H9 (cell line): ENCODE results near the gene UNC119. TPM values are rescaled to one million over a fixed set of nuclear protein-coding genes. Genes with fewer than 3 reads are reported as not detected.

Source experiments
- DNase-seq: peaks from one replicate; pipeline ENCODE4 v3.0.0-alpha.2; 2017
- H2AFZ ChIP-seq: one replicate; pipeline ENCODE4 v1.6.1; 2013; ENCODE audit warnings: mild to moderate bottlenecking, low read length, control low read depth, moderate library complexity
- H2AK5ac ChIP-seq: 2 replicates; pipeline ENCODE4 v1.6.1; 2013; ENCODE audit warnings: low read length, control low read depth, mixed read lengths; ENCODE audit not compliant: insufficient read length
- H2BK120ac ChIP-seq: one replicate; pipeline ENCODE4 v1.6.1; 2013; ENCODE audit warnings: low read depth, mild to moderate bottlenecking, low read length, control low read depth, inconsistent platforms; ENCODE audit not compliant: poor library complexity, severe bottlenecking
- H2BK12ac ChIP-seq: 2 replicates; pipeline ENCODE4 v1.6.1; 2013; ENCODE audit warnings: low read length, control low read depth, mixed read lengths, low read depth; ENCODE audit not compliant: insufficient read length
- H2BK15ac ChIP-seq: 2 replicates; pipeline ENCODE4 v1.6.1; 2013; ENCODE audit warnings: low read depth, low read length, control low read depth
- H2BK20ac ChIP-seq: one replicate; pipeline ENCODE4 v1.6.1; 2013; ENCODE audit warnings: low read depth, mild to moderate bottlenecking, low read length, control low read depth, inconsistent platforms; ENCODE audit not compliant: poor library complexity, severe bottlenecking
- H2BK5ac ChIP-seq: 2 replicates; pipeline ENCODE4 v1.6.1; 2013; ENCODE audit warnings: low read length, control low read depth, mixed read lengths; ENCODE audit not compliant: insufficient read length
- H3K14ac ChIP-seq: 2 replicates; pipeline ENCODE4 v1.6.1; 2013; ENCODE audit warnings: low read length, control low read depth; ENCODE audit not compliant: insufficient read depth
- H3K18ac ChIP-seq: 2 replicates; pipeline ENCODE4 v1.6.1; 2013; ENCODE audit warnings: low read depth, mild to moderate bottlenecking, mixed read lengths, low read length, control low read depth; ENCODE audit not compliant: insufficient read length
- H3K23ac ChIP-seq: 2 replicates; pipeline ENCODE4 v1.6.1; 2013; ENCODE audit warnings: low read length, control low read depth, mixed read lengths, low read depth; ENCODE audit not compliant: insufficient read length
- H3K23me2 ChIP-seq: 2 replicates; pipeline ENCODE4 v1.6.1; 2013; ENCODE audit warnings: low read depth, mild to moderate bottlenecking, mixed read lengths, low read length, control low read depth; ENCODE audit not compliant: insufficient read length, poor library complexity, severe bottlenecking
- H3K27ac ChIP-seq: 2 replicates; pipeline ENCODE4 v1.5.1; 2013; ENCODE audit warnings: low read length, control low read depth, mixed read lengths, low read depth; ENCODE audit not compliant: insufficient read length
- H3K27me3 ChIP-seq: 2 replicates; pipeline ENCODE4 v1.6.1; 2013; ENCODE audit warnings: low read length, control low read depth, inconsistent platforms; ENCODE audit not compliant: insufficient read depth
- H3K4ac ChIP-seq: 2 replicates; pipeline ENCODE4 v1.6.1; 2013; ENCODE audit warnings: low read depth, mild to moderate bottlenecking, control low read depth, inconsistent platforms, low read length, moderate library complexity
- H3K4me1 ChIP-seq: 2 replicates; pipeline ENCODE4 v1.6.1; 2013; ENCODE audit warnings: low read length, control low read depth, inconsistent platforms; ENCODE audit not compliant: insufficient read depth
- H3K4me2 ChIP-seq: 2 replicates; pipeline ENCODE4 v1.6.1; 2013; ENCODE audit warnings: low read length, control low read depth, mixed read lengths; ENCODE audit not compliant: insufficient read length, insufficient read depth
- H3K56ac ChIP-seq: 2 replicates; pipeline ENCODE4 v1.6.1; 2013; ENCODE audit warnings: low read depth, mild to moderate bottlenecking, mixed read lengths, low read length, control low read depth; ENCODE audit not compliant: insufficient read length
- H3K79me1 ChIP-seq: 2 replicates; pipeline ENCODE4 v1.6.1; 2013; ENCODE audit warnings: low read depth, mild to moderate bottlenecking, moderate library complexity, low read length, control low read depth, inconsistent platforms; ENCODE audit not compliant: insufficient read depth, poor library complexity, severe bottlenecking
- H3K79me2 ChIP-seq: 2 replicates; pipeline ENCODE4 v1.6.1; 2013; ENCODE audit warnings: low read length, control low read depth, inconsistent platforms; ENCODE audit not compliant: insufficient read depth
- H3K9ac ChIP-seq: 2 replicates; pipeline ENCODE4 v1.6.1; 2013; ENCODE audit warnings: low read length, control low read depth, mixed read lengths; ENCODE audit not compliant: insufficient read length; ENCODE audit errors: extremely low read depth
- H3K9me3 ChIP-seq: one replicate; pipeline ENCODE4 v1.6.1; 2013; ENCODE audit warnings: low read depth, low read length, inconsistent platforms; ENCODE audit not compliant: control insufficient read depth
- H3T11ph ChIP-seq: one replicate; pipeline ENCODE4 v1.6.1; 2013; ENCODE audit warnings: mild to moderate bottlenecking, low read length, control low read depth, inconsistent platforms
- H4K20me1 ChIP-seq: one replicate; pipeline ENCODE4 v1.6.1; 2013; ENCODE audit not compliant: control insufficient read depth, insufficient read length, insufficient read depth
- H4K5ac ChIP-seq: 2 replicates; pipeline ENCODE4 v1.6.1; 2013; ENCODE audit warnings: low read depth, mild to moderate bottlenecking, mixed read lengths, low read length, control low read depth; ENCODE audit not compliant: insufficient read length
- H4K8ac ChIP-seq: replicated peaks from 2 replicates; pipeline ENCODE4 v1.6.1; 2013; ENCODE audit warnings: low read length, control low read depth, mixed read lengths, low read depth; ENCODE audit not compliant: insufficient read length
- H4K91ac ChIP-seq: 2 replicates; pipeline ENCODE4 v1.6.1; 2013; ENCODE audit warnings: low read depth, mild to moderate bottlenecking, moderate library complexity, mixed read lengths, low read length, control low read depth; ENCODE audit not compliant: insufficient read length
- H3K27ac Mint-ChIP-seq, 3 experiments: 2 replicates in 2 of 3; 3 replicates in 1 of 3; pipeline ENCODE4 v1.8.0; 2020 to 2021; ENCODE audit warnings: mixed read lengths in 3 of 3, mild to moderate bottlenecking in 1 of 3, moderate library complexity in 1 of 3
- H3K27me3 Mint-ChIP-seq: 2 replicates; pipeline ENCODE4 v1.8.0; 2021; ENCODE audit warnings: low read depth, mild to moderate bottlenecking, moderate library complexity, mixed read lengths
- H3K36me3 Mint-ChIP-seq, 3 experiments: 2 replicates in 2 of 3; 3 replicates in 1 of 3; pipeline ENCODE4 v1.8.0; 2020 to 2021; ENCODE audit warnings: low read depth in 3 of 3, mixed read lengths in 3 of 3; ENCODE audit not compliant: insufficient read depth in 1 of 3
- H3K4me1 Mint-ChIP-seq, 2 experiments: 2 replicates each; pipeline ENCODE4 v1.8.0; 2020; ENCODE audit warnings: mixed read lengths in 2 of 2
- H3K4me3 Mint-ChIP-seq, 2 experiments: 2 replicates in 1 of 2; 3 replicates in 1 of 2; pipeline ENCODE4 v1.8.0; 2020 to 2021; ENCODE audit warnings: mild to moderate bottlenecking in 2 of 2, mixed read lengths in 2 of 2, moderate library complexity in 1 of 2
- H3K9me3 Mint-ChIP-seq, 2 experiments: 2 replicates in 1 of 2; 3 replicates in 1 of 2; pipeline ENCODE4 v1.8.0; 2020; ENCODE audit warnings: mild to moderate bottlenecking in 2 of 2, mixed read lengths in 2 of 2, moderate library complexity in 1 of 2
- WGBS: extraction: QIAGEN DNeasy Blood & Tissue Kit; methylation state at CpG from one replicate; pipeline ENCODE4 v1.1.7; 2013; ENCODE audit warnings: missing lambda C conversion rate, low lambda C conversion rate, mixed read lengths; ENCODE audit not compliant: insufficient read length; ENCODE audit errors: extremely low coverage; 5-methylcytosine and 5-hydroxymethylcytosine counted together
- total RNA-seq: library from RNA; stranded (reverse); gene quantifications from 2 replicates; pipeline ENCODE4 v1.2.1, GENCODE V29; 2021
- TF ChIP-seq, protein P1 (sequence below): fragments of 200-600 bp; sonication (generic); conservative IDR thresholded peaks from 3 replicates; pipeline ENCODE4 v1.8.0; 2021; ENCODE audit warnings: antibody characterized with exemption, mild to moderate bottlenecking

UNC119 gene
- total RNA-seq, 1 experiment from 2014 or later = 36.9 TPM

DNA sequence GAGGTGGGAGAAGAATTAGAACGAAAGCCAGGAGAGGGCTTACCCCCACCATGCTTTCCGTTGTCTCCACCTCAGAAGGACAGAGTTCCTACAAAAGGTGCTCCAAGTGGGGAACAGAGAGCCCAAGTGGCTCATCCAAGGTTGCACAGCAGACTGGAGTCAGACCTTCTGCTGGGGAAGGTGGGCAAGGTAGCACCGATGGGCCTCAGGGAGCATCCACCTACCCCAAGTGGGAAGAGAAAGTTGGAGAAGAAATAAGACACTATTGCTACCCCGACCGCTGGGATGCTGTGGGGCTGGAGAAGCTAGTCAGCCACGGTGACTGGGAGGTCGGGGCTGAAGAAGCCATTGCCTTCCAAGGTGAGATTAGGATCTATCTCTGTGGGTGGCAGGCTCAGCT is 21.5 kb downstream of the UNC119 start:
- Mint-ChIP-seq H3K4me3 (no peak overlapping the region), H3K9me3 (no peaks in the 10 kb centered on the region), H3K27me3 (peaks cover 12% of the 10 kb centered on the region), H3K27ac (peak overlapping the region in 1 of 3 experiments; percentile 63; a peak in 1 of 7 replicates), H3K36me3 (no peaks in the 10 kb centered on the region), H3K4me1 (peaks cover 0 to 26% of the 10 kb centered on the region in 2 experiments; a peak in 2 of 4 replicates)
- no peak overlapping the region for H2BK120ac ChIP-seq
- no peak overlapping the region for H4K8ac ChIP-seq
- H3K4me2 ChIP-seq = no peak overlapping the region
- no peaks in the 10 kb centered on the region for H3K9me3 ChIP-seq
- H3K4ac ChIP-seq = no peak overlapping the region
- H3K14ac ChIP-seq = no peak overlapping the region
- no peaks in the 10 kb centered on the region for H3K79me1 ChIP-seq
- no peaks in the 10 kb centered on the region for H3K27me3 ChIP-seq
- no peak overlapping the region for H4K5ac ChIP-seq
- no peak overlapping the region for H2BK15ac ChIP-seq
- H2BK12ac ChIP-seq = no peak overlapping the region
- no peaks in the 10 kb centered on the region for H3K4me1 ChIP-seq
- no peak overlapping the region for H2BK20ac ChIP-seq
- no peak overlapping the region for H3K23ac ChIP-seq
- WGBS = no CpG with 5 or more reads among the region's 7 CpGs
- H3K9ac ChIP-seq = no peak overlapping the region
- no peak overlapping the region for H2BK5ac ChIP-seq
- no peak for DNase-seq
- no peaks in the 10 kb centered on the region for H4K20me1 ChIP-seq
- no peaks in the 10 kb centered on the region for H3K79me2 ChIP-seq
- no peak overlapping the region for H2AK5ac ChIP-seq
- no peaks in the 10 kb centered on the region for H3K23me2 ChIP-seq
- H3K27ac ChIP-seq = no peak overlapping the region
- TF ChIP-seq, protein P1, sequence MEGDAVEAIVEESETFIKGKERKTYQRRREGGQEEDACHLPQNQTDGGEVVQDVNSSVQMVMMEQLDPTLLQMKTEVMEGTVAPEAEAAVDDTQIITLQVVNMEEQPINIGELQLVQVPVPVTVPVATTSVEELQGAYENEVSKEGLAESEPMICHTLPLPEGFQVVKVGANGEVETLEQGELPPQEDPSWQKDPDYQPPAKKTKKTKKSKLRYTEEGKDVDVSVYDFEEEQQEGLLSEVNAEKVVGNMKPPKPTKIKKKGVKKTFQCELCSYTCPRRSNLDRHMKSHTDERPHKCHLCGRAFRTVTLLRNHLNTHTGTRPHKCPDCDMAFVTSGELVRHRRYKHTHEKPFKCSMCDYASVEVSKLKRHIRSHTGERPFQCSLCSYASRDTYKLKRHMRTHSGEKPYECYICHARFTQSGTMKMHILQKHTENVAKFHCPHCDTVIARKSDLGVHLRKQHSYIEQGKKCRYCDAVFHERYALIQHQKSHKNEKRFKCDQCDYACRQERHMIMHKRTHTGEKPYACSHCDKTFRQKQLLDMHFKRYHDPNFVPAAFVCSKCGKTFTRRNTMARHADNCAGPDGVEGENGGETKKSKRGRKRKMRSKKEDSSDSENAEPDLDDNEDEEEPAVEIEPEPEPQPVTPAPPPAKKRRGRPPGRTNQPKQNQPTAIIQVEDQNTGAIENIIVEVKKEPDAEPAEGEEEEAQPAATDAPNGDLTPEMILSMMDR = no peak
- no peak overlapping the region for H3K56ac ChIP-seq
- H3K18ac ChIP-seq = no peak overlapping the region
- H2AFZ ChIP-seq = no peak overlapping the region
- H3T11ph ChIP-seq = no peak overlapping the region
- no peak overlapping the region for H4K91ac ChIP-seq
